Esophagus muscularis mucosa (tissue), 4 donors: ENCODE results near the gene SELENON. TPM values are rescaled to one million over a fixed set of nuclear protein-coding genes. Genes with fewer than 3 reads are reported as not detected.

ENCODE experiments used
- DNase-seq: peaks from one replicate; pipeline ENCODE4 v3.0.0-alpha.2; 2017; ENCODE audit errors: extremely low spot score
- H3K27ac ChIP-seq, 4 donors: fragments of 200-600 bp; sonication (generic); replicated peaks in 1 of 4; 1 replicate in 3 of 4; 2 replicates in 1 of 4; pipeline ENCODE4 v1.5.1; 2016 to 2019; ENCODE audit warnings: mild to moderate bottlenecking in 1 of 4
- H3K27me3 ChIP-seq, 4 donors: fragments of 200-600 bp; sonication (generic); one replicate each; pipeline versions ENCODE4 v1.5.1 to v1.6.0; 2016 to 2019
- H3K36me3 ChIP-seq, 4 donors: fragments of 200-600 bp; sonication (generic); one replicate each; pipeline ENCODE4 v1.5.1; 2016 to 2019
- H3K4me1 ChIP-seq, 4 donors: fragments of 200-600 bp; sonication (generic); one replicate each; pipeline ENCODE4 v1.5.1; 2016 to 2019
- H3K4me3 ChIP-seq, 4 donors: fragments of 200-600 bp; sonication (generic); 1 replicate in 2 of 4; 2 replicates in 2 of 4; pipeline ENCODE4 v1.5.1; 2016 to 2019; ENCODE audit warnings: mild to moderate bottlenecking in 4 of 4, moderate library complexity in 1 of 4
- H3K9me3 ChIP-seq, 4 donors: fragments of 200-600 bp; sonication (generic); 1 replicate in 3 of 4; 2 replicates in 1 of 4; pipeline ENCODE4 v1.5.1; 2016 to 2019
- EP300 ChIP-seq: sonication (generic); formaldehyde crosslinking; IDR thresholded peaks from one replicate; pipeline ENCODE4 v1.6.1; 2017; ENCODE audit warnings: antibody characterized with exemption
- POLR2A ChIP-seq: fragments of 450-650 bp; IDR thresholded peaks from one replicate; pipeline ENCODE4 v1.6.1; 2017; ENCODE audit warnings: antibody characterized with exemption, moderate library complexity, mild to moderate bottlenecking, low read depth
- POLR2AphosphoS5 ChIP-seq, 2 donors: sonication (generic); formaldehyde crosslinking; IDR thresholded peaks; one replicate each; pipeline ENCODE4 v1.6.1; 2017; ENCODE audit warnings: antibody characterized with exemption in 2 of 2
- WGBS: methylation state at CpG from one replicate; pipeline ENCODE4 v1.1.5; 2018; 5-methylcytosine and 5-hydroxymethylcytosine counted together
- intact Hi-C: fragments of 100-400 bp; cut with DNase I; formaldehyde crosslinking; loops from one replicate; pipeline ENCODE4 v1.15.1; 2023
- total RNA-seq, 4 donors: library from RNA; depleted of rRNA; stranded (reverse); fragments of >200 nt; gene quantifications; one replicate each; pipeline versions ENCODE4 v1.1.0 to v1.2.1, GENCODE V29; 2016
- TF ChIP-seq, protein P1 (sequence below), 3 experiments: fragments of 200-600 bp in 2 of 3; fragments of 450-650 bp in 1 of 3; sonication (generic) in 2 of 3; IDR thresholded peaks; one replicate each; pipeline ENCODE4 v1.5.1; 2017 to 2019; ENCODE audit warnings: antibody characterized with exemption in 3 of 3, mild to moderate bottlenecking in 2 of 3, moderate library complexity in 1 of 3

SELENON gene
- total RNA-seq, 4 donors from 2014 or later, result 35.3 to 75.1 (median 50.5) TPM

DNA sequence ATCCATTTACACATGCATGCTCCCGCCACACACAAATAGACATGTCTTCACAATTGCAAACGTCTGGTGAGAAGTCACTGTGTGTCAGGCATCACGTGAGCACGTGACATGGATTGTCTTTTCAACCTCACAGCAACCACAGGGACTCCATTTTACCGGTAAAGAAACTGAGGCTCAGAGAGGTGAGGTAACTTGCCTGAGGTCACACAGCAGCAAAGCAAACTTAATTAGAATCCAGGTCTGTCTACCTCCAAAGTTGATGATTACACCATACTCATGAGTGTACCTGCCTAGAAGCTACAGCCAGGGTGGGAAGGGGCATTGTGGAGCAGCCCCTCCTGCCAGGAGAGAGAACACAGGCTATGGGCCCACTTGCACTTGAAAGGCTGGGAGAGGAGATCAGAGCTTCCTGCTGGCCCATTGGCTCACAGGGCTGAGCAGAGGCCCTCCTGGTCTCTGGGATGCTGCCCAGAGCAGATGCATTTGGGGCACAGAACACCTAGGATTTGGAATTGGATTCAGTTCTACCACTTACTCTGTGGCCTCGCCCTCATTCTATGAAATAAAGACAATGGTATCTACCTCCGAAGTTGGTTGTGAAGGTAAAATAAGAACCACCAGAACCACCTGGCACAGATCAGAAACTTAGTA lies 44.4 kb upstream of the SELENON start:
- 93% methylated on average over 7 of the region's 7 CpGs for WGBS
- H3K4me1 ChIP-seq, result peaks cover 0 to 19% (median 8%) of the 10 kb centered on the region in 4 donors
- H3K4me3 ChIP-seq, result no peak overlapping the region
- intact Hi-C loops, result no loop called here
- peaks cover 3 to 44% (median 28%) of the 10 kb centered on the region in 4 donors for H3K36me3 ChIP-seq
- no peak overlapping the region for H3K27ac ChIP-seq
- DNase-seq, result no peak
- H3K27me3 ChIP-seq, result no peaks in the 10 kb centered on the region
- H3K9me3 ChIP-seq, result no peaks in the 10 kb centered on the region
- TF ChIP-seq POLR2A, result no peak
- TF ChIP-seq, protein P1, sequence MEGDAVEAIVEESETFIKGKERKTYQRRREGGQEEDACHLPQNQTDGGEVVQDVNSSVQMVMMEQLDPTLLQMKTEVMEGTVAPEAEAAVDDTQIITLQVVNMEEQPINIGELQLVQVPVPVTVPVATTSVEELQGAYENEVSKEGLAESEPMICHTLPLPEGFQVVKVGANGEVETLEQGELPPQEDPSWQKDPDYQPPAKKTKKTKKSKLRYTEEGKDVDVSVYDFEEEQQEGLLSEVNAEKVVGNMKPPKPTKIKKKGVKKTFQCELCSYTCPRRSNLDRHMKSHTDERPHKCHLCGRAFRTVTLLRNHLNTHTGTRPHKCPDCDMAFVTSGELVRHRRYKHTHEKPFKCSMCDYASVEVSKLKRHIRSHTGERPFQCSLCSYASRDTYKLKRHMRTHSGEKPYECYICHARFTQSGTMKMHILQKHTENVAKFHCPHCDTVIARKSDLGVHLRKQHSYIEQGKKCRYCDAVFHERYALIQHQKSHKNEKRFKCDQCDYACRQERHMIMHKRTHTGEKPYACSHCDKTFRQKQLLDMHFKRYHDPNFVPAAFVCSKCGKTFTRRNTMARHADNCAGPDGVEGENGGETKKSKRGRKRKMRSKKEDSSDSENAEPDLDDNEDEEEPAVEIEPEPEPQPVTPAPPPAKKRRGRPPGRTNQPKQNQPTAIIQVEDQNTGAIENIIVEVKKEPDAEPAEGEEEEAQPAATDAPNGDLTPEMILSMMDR (IDR thresholded peaks at IDR 0.05), result no peak
- no peak for TF ChIP-seq POLR2AphosphoS5 (IDR thresholded peaks at IDR 0.05)
- no peak for TF ChIP-seq EP300

DNA sequence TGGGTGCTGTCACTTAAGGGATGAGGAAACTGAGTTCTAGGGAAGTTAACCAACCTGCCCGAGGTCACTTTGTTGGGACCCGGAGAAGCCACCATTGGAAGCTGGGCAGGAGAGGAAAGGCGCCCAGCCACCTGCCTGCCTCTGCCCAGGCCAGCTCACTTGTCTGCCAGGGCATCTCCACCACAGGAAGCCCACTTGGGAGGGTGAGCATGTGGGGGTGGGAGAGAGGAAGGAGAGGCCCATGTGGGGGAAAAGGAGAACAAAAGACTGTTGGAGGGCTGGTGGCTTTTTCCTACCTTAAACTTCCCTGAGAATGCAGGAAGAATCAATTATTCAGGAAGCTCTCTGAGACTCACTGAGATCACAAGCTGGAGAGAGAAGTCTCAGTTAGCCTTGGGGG lies 43.8 kb upstream of the SELENON start:
- no peaks in the 10 kb centered on the region for H3K9me3 ChIP-seq
- intact Hi-C loops, result no loop called here
- no peak overlapping the region for H3K4me3 ChIP-seq
- no peaks in the 10 kb centered on the region for H3K27me3 ChIP-seq
- H3K27ac ChIP-seq, result no peak overlapping the region
- peaks cover 3 to 45% (median 30%) of the 10 kb centered on the region in 4 donors for H3K36me3 ChIP-seq
- TF ChIP-seq EP300, result no peak
- TF ChIP-seq POLR2AphosphoS5 (IDR thresholded peaks at IDR 0.05), result no peak
- no peak for TF ChIP-seq POLR2A
- TF ChIP-seq, protein P1 (IDR thresholded peaks at IDR 0.05), result no peak
- H3K4me1 ChIP-seq, result peaks cover 0 to 19% (median 8%) of the 10 kb centered on the region in 4 donors
- DNase-seq, result no peak
- WGBS, result 79% methylated on average over 3 of the region's 3 CpGs

DNA sequence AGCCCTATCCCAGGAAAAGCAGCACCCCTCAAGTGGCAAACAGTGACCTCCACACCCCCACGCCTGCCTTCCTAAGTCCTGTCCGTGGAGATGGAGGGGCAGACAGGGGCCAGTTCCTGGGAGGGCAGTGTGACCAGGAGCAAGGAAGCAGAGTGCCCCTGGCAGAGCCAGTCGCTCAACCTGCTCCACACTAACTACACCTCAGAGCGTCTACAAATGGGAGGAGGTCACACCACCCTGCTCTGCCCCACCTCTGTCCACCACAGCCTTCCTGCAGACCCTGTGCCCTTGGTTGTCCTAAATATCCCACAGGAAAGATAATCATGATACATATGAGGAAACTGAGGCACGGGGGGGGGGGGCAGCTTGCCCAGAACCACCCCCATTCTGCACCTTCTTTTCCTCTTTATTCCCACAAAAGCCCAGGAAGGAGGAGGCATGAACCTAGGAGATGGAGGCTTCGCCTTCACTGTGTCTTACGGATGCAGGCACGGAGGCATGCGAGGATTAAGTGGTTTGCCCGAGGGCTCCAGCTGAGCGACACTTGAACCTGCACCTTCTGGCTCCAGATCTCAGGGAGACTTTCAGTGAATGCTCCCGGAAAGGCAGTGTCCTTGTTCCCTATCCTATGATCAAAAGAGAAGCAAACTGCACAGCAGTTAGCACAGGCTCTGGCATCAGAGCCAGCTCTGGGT lies 42.7 kb upstream of the SELENON start:
- Histone ChIP-seq H3K27ac (no peak overlapping the region), H3K9me3 (no peaks in the 10 kb centered on the region), H3K4me1 (peaks cover 0 to 19% (median 8%) of the 10 kb centered on the region in 4 donors), H3K4me3 (no peak overlapping the region), H3K36me3 (peaks cover 3 to 45% (median 30%) of the 10 kb centered on the region in 4 donors), H3K27me3 (no peaks in the 10 kb centered on the region)
- intact Hi-C loops, result no loop called here
- TF ChIP-seq EP300 (no peak), POLR2AphosphoS5 (IDR thresholded peaks at IDR 0.05) (no peak), POLR2A (no peak)
- TF ChIP-seq, protein P1 (IDR thresholded peaks at IDR 0.05), result no peak
- DNase-seq, result no peak
- WGBS, result 88% methylated on average over 11 of the region's 12 CpGs

DNA sequence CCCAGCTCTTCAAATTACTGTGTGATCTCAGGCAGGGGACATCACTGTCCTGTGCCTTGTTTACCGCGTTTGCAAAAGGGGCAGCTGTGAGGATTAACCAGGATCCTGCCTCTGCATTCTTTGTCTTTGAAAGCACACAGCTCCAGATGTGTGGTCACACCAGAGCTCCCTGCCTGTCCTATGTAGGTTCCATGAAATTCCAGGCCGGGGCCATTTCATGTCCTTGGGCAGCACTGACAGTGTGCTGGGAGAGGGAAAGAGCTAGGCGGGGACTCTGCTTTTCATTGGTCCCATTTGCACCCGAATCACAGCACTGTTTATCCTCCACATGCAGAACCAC lies 42.2 kb upstream of the SELENON start:
- peaks cover 0 to 19% (median 8%) of the 10 kb centered on the region in 4 donors for H3K4me1 ChIP-seq
- intact Hi-C loops, result no loop called here
- H3K27me3 ChIP-seq, result no peaks in the 10 kb centered on the region
- TF ChIP-seq POLR2A (no peak), POLR2AphosphoS5 (IDR thresholded peaks at IDR 0.05) (no peak), EP300 (no peak)
- TF ChIP-seq, protein P1 (IDR thresholded peaks at IDR 0.05), result no peak
- no peak for DNase-seq
- no peak overlapping the region for H3K4me3 ChIP-seq
- H3K36me3 ChIP-seq, result peaks cover 3 to 45% (median 29%) of the 10 kb centered on the region in 4 donors
- H3K27ac ChIP-seq, result no peak overlapping the region
- no peaks in the 10 kb centered on the region for H3K9me3 ChIP-seq
- WGBS, result 78% methylated on average over 3 of the region's 5 CpGs
